ENCODE measurements around the gene SLC12A4.
"Not testable (repeated sequence)": the region's sequence is repeated elsewhere in the genome, so short reads cannot be mapped to it uniquely, and the experiment has no call there.

The SLC12A4 gene

DNA sequence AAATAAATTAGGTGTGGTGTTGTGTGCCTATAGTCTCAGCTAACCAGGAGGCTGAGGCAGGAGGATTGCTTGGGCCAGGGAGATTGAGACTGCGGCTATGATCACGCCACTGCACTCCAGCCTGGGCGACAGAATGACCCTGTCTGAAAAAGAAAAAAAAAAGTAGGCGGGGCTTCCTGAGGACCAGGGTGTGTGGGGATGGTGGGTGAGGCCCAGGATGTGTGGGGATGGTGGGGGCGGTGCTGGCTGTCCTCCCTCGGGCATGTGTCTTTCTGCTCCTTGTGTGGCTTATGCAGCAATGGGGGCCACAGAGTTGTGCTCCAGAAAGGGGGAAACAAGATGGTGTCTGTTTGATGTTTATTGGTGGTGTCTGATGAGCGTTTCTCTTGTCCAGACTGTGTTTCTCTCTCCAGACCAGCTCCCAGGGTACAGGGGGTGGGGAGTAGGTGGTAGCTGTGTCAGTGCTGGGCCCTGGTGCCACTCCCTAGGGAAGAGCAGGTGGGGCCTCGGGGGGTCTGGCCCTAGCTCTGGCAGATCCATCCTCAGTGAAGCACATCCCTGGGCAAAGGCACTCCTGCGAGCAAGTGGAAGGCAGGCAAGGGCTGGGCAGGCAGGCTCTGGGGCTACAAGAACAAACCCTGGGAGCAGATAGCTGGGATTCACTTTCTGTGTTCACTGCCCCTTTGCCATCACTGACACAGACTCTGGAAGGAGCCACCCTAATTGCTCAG, 26.8 kb downstream of the SLC12A4 start:
- no peak for DNase-seq (ENCODE audit: low spot score)

DNA sequence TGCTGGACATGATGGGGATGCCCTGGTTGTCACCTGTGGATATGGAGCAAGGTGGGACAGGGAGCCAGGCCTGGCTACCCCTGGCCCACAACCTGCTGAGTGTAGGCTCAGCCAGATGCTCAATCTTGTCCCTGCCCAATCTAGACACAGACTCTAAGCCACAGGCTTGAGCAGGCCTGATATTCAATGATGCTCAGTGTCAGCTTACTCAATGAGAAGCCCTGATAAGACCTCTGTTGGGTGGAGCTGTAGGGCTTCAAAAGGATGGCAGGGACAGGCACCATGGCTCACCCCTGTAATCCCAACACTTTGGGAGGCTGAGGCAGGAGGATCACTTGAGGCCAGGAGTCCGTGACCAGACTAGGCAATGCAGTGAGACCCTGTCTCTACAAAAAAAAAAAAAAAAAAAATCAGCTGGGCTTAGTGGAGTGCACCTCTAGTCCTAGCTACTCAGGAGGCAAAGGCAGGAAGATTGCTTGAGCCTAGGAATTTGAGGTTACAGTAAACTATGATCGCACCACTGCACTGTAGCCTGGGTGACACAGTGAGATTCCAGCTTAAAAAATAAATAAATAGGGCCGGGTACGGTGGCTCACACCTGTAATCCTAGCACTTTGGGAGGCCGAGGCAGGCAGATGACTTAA, 27.9 kb downstream of the SLC12A4 start:
- DNase-seq (ENCODE audit: low spot score): no peak

DNA sequence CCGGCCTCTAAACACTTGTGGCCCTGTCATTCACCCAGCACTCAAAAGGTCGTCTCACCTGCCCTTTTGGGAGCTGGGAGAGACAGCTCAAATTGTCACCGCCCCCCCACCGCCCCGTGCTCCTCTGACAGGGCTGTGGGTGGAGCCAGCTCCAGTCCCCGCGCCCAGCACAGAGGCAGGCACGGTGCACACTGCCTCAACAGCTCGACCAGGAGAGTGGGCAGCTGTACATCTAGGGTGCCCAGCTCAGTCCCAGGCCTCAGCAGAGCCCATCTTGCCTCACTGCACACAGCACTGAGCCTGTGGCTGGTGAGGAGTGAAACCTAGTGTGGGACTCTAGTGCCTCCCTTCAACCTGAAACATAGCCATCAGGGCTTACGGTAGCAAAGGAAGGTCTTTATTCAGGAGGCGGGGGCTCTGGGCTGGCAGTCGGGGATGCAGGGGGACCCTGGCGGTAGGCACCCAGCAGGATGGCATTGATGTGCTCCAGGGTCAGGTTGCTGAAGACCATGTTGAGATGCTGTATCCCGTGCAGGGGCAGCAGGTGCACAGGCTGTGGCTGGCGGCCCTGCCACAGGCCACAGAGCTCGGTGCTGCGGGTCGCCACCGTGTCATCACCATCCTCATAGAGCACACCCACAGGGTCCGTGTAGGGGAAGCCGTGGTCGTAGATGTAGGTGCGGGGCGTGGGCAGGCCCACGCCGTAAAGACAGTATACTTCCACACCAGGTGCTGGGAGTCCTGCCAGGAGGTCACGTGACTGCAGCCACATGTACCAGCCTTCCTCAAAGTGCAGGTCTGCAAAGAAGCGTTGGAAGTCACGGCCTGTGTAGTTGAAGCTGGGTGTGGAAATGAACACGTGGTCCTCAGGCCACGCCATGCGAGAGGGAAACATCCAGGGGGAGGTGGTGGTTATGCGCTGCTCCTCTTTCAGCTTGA, 28.7 kb downstream of the SLC12A4 start:
- DNase-seq (ENCODE audit: low spot score): no peak

DNA sequence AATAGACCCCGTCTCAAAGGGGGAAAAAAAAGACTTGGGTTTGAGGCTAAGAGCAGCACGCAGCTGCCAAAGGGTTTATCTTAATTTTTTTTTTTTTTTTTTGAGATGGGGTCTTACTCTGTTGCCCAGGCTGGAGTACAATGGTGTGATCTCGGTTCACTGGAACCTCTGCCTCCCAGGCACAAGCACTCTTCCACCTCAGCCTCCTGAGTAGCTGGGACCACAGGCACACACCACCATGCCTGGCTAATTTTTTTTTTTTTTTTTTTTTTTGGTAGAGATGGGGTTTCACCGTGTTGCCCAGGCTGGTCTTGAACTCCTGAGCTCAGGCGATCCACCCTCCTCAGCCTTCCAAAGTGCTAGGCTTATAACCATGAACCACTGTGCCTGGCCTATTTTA, 30.7 kb downstream of the SLC12A4 start:
- DNase-seq (ENCODE audit: low spot score): not testable (repeated sequence)

DNA sequence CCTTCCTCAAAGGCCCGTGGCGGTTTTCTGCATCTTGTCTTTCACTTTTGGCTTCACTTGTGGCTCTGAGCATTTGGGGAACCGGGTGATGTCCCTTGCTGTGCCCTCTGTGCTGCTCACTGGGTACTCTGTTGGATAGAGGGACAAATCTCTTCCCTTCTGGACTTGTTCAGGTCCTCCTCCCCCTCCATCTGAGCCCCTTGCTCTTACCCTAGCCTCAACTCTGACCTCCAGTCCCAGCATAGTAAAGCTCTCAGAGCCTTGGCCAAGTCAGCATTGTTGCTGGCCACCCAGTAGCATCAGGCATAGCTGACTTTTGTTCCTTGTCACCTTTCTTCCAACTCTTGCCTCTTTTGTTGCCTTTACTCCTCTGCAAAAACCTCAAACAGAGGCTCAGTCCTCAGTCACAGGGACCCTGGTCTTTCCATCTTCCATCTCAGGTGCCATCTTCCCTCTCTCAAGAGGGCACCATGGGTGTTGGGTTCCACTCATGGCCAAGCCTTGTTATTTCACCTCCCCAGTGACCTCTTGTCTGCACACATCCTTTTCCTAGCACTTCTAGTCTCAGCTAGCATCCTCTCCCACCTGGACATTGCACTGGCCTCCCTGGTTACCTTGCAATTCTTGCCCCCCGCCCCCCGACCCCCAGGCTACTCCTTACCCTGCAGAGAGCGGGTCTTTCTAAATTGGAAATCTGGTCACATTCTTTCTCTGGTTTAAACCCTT, 31.4 kb downstream of the SLC12A4 start:
- DNase-seq (ENCODE audit: low spot score): peak; percentile 76

DNA sequence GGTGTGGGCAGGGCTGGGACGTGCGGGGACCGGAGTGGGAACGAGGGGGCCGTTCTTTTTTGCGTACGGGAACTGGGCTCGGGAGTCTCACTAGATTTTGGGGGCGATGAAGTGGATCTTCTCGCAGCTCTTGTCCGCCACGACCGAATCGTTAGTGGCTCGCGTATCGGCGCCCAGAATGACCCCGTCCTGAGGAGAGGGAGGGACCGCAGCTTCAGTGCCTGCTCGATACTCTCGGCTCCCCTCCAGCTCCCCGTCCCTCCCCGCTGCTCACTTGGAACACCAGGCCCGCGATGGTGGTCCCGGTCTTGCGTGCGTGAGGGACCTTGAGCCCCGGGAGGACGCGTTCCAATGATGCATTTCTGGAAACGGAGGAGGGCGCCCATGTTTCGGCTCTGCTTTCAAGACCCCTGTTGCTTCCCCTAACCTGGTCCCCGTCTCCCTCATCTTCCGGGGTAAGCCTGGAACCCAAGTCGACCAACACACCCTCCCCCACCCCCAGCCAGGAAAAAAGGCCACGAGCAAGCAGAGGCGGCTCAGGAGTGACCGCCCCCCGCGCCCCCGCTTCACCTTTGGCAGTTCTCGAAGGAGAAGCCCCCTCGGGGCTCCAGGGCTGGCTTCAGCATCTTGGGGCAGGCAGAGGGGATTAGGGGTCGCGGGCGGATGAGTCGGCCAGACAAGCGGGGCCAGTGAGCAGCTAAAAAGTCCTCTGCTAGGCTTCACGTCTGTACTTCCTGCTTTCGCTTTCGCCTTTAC, 32.1 kb downstream of the SLC12A4 start, which contains the start of gene PSMB10:
Gene PSMB10 (minus strand): TSS at position 727 of the 756 bp plus-strand sequence. CDS start 101 bp downstream, at position 626.
- peak; percentile 66 for DNase-seq (ENCODE audit: low spot score)

DNA sequence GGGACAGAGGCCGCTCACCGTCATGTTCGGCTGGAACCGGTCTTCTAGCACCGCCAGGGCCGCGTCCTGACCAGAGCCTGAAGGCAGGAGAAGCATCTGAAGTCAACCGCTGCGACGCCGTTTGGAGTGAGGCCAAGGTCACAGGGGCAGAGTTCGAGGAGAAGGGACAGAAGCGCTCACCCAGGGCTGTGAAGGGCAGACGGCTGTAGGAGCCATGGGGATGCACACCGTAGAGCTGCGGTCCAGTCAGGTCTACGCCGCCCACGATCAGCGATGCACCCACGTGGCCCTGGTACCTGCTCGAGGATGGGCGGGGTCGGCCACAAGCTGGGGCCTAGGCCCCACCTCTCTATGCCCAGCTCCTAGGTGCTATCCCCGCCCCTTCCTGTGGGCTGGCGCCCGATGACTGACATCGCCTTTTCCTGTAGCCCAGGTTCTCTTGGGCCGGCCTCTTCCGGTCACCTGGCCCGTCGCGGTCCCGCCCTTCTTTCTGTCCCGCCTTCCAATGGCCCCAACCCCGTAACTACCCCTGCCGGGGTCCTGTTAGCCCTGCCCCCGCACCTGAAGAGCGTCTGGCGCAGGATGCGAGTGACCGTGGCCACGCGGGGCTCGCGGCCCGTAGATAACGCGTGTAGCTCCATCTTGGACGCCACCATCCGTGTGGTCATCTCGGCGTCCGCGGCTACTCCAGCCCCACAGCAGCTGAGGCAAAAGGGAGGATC, 32.9 kb downstream of the SLC12A4 start:
- peak; percentile 98 for DNase-seq (ENCODE audit: low spot score)

DNA sequence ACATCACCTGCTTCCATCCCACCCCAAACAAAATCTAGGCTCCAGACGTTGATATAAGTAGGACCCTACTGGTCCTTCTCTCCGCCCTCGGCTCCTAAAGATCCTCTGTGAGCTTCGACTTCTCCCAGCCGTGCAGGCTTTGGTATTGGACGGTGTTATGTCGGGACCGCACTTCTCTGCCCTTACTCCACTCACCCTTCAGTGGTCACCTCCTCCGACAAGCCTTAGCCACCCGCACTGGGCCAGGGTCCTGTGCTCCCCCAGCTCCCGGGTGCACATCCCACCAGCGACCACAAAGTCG, 33.4 kb downstream of the SLC12A4 start:
- no peak for DNase-seq (ENCODE audit: low spot score)

DNA sequence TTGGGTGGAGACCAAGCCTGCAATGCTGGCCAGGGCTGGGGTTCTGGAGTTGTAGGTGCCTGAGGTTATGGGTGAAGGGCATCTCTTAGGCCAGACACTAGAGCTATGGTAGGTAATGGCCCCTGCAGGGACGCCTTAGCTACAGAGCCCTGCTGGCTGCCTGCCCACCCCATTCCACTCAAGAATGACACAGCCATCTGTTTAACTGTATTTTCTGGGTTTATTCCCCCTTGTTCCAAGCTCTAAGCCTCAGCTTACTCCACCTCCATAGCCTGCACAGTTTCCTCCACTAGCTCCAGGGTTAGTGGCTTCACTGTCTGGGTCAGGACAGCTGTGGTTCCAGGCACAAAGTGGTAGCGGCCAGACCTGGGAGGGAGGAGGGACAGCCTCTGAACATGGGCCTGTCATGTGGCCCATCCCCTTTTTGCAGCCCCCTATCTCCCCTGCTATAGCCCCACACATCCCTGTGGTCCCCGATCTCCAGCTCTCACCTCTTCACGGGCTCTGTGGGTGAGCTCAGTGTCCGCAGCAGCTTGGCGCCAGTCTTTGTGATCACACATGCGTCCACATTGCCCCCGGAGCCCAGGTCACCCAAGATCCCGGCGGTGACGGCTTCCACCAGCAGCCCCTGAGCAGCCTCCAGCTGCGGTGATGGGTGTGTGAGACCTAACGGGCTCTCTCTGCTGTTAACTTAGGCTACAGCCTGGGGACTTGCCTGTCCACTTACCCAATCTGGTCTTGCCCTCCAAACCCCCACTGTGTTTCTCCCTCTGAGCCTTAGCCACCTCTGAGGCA, 33.9 kb downstream of the SLC12A4 start:
- no peak for DNase-seq (ENCODE audit: low spot score)

DNA sequence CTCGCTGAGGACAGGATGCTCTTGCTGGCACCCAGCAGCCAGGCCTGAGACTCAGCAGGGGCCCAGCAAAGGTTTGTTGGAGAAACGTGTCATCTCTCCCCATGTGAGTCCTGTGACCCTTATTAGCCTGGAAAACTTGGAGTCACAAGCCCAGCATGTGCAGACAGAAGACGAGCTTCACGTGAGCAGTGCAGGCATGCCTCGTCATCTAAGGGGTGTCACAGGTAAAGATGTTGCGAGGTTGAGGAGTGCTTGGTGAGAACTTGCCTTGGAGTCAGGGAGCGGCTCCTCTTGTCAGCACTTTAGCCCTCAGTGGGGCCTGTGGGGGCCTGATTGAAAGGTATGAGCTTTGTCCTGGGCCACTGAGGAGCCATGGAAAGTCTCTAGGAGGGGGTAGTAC, 34.6 kb downstream of the SLC12A4 start:
- no peak for DNase-seq (ENCODE audit: low spot score)

DNA sequence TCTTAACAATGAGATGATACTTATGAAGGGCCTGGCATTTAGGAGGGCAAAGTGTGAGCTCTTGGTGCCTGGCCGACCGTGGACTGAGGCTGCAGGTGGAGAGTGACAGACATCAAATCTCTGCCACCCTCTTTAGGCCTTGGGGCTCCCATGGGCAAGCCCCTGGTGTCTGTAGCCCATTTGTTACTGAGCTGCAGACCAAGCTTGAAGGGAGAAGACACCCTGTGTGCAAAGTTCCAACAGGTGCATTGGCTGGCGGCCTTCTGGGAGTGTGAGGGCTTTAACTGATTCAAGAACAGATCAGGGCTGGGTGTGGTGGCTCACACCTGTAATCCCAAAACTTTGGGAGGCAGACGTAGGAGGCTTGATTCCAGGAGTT, 36.0 kb downstream of the SLC12A4 start:
- no peak for DNase-seq (ENCODE audit: low spot score)

DNA sequence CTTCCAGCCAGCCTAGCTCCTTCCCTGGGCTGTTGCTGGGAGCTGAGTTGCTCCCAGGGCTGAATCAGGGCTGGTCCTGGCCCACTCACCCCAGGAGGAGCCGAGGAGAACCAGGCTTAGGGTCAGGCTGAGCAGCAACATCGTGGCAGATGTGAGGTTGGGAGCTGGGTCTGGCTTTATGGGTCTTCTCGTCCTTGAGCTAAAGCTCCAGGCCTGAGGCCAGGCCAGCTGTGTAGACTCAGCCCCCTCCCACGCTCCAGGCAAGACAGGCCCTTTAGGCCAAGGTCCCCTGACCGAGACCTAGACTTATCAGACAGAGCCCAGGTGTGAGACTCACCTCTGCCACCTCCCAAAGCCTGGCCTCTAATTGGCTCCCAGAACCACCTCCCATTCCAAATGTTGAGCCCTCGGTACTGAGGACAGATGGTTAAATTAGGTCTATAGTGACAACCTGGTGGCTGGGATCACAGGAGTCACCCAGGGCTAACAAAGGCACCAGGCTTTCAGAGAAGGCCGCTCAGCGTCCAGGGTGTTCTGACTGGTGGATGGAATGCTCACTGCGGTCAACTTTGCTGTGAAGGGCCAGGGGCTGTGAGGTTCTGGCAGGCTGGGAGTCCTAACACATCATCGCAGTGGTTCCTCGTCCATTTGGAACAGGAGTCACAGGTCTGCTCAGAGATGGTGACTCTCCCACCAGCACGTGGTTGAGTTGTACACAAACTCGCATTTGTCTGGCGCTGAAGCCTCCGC, 36.5 kb downstream of the SLC12A4 start, which contains the start of gene CTRL:
Gene CTRL (minus strand): TSS at position 151 of the 750 bp plus-strand sequence. CDS start 10 bp downstream, at position 141.
- no peak for DNase-seq (ENCODE audit: low spot score)

DNA sequence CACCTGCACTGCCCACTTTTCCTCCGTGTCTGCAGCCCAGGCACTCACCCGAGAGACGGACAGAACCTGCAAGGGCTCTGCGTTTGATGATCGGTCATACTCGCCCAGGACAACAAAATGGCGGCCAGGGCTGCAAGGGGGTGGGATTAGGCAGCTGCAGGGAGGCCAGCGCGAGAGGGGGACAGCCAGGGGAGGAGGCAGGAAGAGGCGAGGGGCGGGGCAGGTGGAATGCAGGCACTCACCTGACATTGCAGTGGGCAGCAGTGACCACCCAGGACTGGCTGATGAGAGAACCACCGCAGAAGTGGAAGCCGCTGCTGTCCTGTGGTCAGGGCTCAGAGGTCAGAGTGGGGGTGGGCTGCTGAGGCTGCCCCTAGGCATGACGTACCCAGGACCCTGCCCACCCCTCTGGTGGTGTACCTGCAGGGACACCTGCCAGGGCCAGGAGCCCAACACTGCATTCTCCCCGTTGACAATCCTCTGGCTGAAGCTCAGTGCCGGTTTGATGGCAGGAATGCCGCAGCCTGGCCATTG, 37.7 kb downstream of the SLC12A4 start:
- DNase-seq (ENCODE audit: low spot score): no peak

DNA sequence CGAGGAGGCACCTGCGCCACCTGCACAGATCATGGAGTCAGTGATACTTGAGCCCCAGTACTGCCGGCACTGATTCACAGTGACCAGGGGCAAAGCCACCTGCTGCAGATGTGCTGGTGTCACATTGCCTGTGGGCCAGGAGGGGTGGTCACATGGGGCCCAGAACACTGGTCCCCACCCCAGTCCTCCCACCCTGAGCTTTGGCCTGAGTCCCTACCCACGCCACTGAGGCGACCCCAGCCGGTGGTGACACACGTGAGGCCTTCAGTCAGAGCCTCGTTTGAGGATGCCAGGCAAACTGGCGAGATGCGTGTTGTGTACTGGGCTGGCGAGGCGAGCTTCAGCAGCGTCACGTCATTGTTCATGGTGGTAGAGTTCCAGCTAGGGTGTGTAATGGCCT, 38.2 kb downstream of the SLC12A4 start:
- no peak for DNase-seq (ENCODE audit: low spot score)

DNA sequence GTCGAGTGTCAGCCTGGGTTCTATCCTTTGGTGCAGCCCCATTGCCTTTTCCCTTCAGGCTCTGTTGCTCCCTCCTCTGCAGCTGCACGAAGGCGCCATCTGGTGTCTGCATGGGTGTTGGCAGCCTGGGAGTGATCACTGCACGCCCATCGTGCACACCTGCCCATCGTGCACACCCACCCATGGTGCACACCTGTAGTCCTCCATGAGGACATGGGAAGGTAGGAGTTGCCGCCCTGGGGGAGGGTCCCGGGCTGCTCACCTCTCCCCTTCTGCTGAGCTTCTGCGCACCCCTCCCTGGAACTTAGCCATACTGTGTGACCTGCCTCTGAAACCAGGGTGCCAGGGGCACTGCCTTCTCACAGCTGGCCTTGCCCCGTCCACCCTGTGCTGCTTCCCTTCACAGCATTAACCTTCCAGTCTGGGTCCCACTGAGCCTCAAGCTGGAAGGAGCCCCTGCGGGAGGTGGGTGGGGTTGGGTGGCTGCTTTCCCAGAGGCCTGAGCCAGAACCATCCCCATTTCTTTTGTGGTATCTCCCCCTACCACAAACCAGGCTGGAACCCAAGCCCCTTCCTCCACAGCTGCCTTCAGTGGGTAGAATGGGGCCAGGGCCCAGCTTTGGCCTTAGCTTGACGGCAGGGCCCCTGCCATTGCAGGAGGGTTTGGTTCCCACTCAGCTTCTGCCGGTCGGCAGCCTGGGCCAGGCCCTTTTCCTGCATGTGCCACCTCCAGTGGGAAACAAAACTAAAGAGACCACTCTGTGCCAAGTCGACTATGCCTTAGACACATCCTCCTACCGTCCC, 39.7 kb downstream of the SLC12A4 start:
- DNase-seq (ENCODE audit: low spot score): peak; percentile 90

DNA sequence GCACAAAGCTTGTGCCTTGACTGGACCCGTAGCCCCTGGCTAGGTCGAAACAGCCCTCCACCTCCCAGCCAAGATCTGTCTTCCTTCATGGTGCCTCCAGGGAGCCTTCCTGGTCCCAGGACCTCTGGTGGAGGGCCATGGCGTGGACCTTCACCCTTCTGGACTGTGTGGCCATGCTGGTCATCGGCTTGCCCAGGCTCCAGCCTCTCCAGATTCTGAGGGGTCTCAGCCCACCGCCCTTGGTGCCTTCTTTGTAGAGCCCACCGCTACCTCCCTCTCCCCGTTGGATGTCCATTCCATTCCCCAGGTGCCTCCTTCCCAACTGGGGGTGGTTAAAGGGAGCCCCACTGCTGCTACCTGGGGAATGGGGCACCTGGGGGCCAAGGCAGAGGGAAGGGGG, 40.3 kb downstream of the SLC12A4 start:
- DNase-seq (ENCODE audit: low spot score): no peak

DNA sequence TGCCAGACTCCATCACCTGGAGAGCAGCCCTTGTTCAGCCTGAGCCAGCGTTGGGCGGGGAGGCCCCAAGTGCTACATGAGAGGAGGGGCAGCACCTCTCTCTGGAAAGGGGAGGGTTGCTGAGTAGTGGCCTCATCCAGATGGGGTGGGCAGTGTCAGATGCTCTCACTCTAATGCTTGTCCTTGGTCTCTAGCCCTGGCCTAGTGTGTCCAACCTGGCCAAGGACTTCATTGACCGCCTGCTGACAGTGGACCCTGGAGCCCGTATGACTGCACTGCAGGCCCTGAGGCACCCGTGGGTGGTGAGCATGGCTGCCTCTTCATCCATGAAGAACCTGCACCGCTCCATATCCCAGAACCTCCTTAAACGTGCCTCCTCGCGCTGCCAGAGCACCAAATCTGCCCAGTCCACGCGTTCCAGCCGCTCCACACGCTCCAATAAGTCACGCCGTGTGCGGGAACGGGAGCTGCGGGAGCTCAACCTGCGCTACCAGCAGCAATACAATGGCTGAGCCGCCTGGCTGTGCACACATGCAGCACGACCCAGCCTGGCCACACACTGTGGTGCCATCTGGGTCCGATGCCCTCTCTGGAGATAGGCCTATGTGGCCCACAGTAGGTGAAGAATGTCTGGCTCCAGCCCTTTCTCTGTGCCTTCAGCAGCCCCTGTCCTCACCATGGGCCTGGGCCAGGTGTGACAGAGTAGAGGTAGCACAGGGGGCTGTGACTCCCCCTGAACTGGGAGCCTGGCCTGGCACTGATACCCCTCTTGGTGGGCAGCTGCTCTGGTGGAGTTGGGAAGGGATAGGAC, 41.1 kb downstream of the SLC12A4 start:
- DNase-seq (ENCODE audit: low spot score): no peak
